ENCODE measurements around the gene MEI4. TPM values are rescaled to one million over a fixed set of nuclear protein-coding genes. Genes with fewer than 3 reads are reported as not detected.

Gene MEI4
- total RNA-seq, 4 donors from 2014 or later: 0.67 to 5.8 (median 3.8) TPM

DNA sequence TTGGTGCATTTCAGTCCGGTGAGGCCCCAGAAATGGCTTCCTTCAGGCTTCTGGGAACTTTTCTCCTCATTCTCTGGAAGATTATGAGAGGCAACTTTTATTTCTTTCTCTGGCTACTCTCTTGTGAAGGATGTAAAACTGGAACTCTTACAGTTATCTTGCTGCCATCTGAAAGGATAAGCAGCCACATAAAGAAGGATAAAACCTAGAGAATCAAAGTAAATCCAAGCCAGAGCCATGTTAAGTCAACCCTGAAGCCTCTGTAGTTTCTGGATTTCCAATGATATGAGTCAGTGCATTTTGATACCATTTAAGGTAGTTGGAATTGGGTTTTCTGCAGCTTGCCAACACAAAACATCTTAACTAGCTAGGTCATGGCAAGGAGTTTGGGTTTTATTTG is 123.6 kb downstream of the MEI4 start:
- 76 to 97% methylated on average over 1 of the region's 1 CpG for WGBS, 2 donors
- no peak overlapping the region for H3K27ac ChIP-seq
- TF ChIP-seq, protein P1, sequence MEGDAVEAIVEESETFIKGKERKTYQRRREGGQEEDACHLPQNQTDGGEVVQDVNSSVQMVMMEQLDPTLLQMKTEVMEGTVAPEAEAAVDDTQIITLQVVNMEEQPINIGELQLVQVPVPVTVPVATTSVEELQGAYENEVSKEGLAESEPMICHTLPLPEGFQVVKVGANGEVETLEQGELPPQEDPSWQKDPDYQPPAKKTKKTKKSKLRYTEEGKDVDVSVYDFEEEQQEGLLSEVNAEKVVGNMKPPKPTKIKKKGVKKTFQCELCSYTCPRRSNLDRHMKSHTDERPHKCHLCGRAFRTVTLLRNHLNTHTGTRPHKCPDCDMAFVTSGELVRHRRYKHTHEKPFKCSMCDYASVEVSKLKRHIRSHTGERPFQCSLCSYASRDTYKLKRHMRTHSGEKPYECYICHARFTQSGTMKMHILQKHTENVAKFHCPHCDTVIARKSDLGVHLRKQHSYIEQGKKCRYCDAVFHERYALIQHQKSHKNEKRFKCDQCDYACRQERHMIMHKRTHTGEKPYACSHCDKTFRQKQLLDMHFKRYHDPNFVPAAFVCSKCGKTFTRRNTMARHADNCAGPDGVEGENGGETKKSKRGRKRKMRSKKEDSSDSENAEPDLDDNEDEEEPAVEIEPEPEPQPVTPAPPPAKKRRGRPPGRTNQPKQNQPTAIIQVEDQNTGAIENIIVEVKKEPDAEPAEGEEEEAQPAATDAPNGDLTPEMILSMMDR (IDR thresholded peaks at IDR 0.05): no peak
- TF ChIP-seq POLR2A (IDR thresholded peaks at IDR 0.05): no peak
- H3K27me3 ChIP-seq: no peaks in the 10 kb centered on the region
- intact Hi-C loops (cut with DNase I): no loop called here
- no peaks in the 10 kb centered on the region for H3K9me3 ChIP-seq
- H3K4me1 ChIP-seq: no peaks in the 10 kb centered on the region
- DNase-seq: no peak
- H3K4me3 ChIP-seq (replicated peaks in 1 of 3): no peak overlapping the region
- H3K36me3 ChIP-seq: no peaks in the 10 kb centered on the region

DNA sequence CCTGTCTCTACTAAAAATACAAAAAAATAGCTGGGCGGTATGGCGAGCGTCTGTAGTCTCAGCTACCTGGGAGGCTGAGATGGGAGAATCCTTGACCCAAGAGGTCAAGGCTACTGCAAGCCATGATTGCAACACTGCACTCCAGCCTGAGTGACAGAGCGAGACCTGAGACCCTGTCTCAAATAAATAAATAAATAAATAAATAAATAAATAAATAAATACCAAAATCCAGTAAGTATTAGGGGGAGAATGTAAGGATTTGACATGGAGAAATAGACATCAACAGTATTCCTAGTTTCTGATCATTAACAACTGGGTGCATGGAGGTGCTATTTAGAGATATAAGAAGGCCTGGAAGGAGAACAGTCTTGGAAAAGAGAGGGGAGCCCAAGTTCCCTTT is 125.7 kb downstream of the MEI4 start:
- DNase-seq: no peak
- no peaks in the 10 kb centered on the region for H3K9me3 ChIP-seq
- H3K27ac ChIP-seq: no peak overlapping the region
- intact Hi-C loops (cut with DNase I): no loop called here
- no peak overlapping the region for H3K4me3 ChIP-seq (replicated peaks in 1 of 3)
- H3K27me3 ChIP-seq: no peaks in the 10 kb centered on the region
- H3K36me3 ChIP-seq: no peaks in the 10 kb centered on the region
- WGBS, 2 donors: 91 to 97% methylated on average over 4 of the region's 4 CpGs
- TF ChIP-seq POLR2A (IDR thresholded peaks at IDR 0.05): no peak
- TF ChIP-seq, protein P1 (IDR thresholded peaks at IDR 0.05): no peak
- no peaks in the 10 kb centered on the region for H3K4me1 ChIP-seq

DNA sequence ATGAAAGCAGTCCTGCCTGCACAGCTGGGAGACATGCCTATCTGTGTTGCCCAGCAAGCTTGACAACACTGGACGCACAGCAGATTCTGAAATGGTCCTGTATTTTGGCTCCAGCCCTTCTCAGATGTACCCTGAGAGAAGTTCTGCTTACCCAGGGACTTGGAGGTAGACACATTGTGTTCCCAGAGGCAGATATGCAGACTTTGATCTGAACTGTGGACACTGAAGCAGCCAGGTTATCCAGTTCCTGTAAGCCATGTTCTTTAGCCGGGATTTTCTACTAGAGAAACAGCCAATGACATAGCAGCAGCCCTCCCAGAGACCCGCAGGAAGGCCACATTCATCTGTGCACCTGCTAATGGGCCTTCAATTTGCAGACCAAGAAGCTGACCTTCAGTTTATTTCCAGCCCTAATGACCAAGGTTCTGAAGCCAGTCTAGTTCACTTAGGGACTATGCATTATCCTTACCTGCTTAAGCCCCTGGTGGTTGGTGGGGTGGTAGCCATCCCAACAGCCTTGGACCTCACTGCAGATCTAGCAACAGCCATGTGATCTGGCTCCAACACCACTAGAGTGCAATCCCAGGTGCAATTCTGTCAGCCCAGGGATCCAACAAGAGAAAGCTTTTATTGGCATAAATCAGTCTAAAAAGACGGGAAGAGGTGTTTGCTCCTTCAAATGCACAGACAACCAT is 134.2 kb downstream of the MEI4 start:
- Histone ChIP-seq H3K36me3 (no peaks in the 10 kb centered on the region), H3K27me3 (no peaks in the 10 kb centered on the region), H3K27ac (no peak overlapping the region), H3K9me3 (no peaks in the 10 kb centered on the region), H3K4me3 (replicated peaks in 1 of 3) (no peak overlapping the region), H3K4me1 (no peaks in the 10 kb centered on the region)
- TF ChIP-seq POLR2A (IDR thresholded peaks at IDR 0.05): no peak
- TF ChIP-seq, protein P1 (IDR thresholded peaks at IDR 0.05): no peak
- WGBS, 2 donors: 76 to 90% methylated on average over 4 of the region's 4 CpGs
- DNase-seq: no peak
- intact Hi-C loops (cut with DNase I): no loop called here

DNA sequence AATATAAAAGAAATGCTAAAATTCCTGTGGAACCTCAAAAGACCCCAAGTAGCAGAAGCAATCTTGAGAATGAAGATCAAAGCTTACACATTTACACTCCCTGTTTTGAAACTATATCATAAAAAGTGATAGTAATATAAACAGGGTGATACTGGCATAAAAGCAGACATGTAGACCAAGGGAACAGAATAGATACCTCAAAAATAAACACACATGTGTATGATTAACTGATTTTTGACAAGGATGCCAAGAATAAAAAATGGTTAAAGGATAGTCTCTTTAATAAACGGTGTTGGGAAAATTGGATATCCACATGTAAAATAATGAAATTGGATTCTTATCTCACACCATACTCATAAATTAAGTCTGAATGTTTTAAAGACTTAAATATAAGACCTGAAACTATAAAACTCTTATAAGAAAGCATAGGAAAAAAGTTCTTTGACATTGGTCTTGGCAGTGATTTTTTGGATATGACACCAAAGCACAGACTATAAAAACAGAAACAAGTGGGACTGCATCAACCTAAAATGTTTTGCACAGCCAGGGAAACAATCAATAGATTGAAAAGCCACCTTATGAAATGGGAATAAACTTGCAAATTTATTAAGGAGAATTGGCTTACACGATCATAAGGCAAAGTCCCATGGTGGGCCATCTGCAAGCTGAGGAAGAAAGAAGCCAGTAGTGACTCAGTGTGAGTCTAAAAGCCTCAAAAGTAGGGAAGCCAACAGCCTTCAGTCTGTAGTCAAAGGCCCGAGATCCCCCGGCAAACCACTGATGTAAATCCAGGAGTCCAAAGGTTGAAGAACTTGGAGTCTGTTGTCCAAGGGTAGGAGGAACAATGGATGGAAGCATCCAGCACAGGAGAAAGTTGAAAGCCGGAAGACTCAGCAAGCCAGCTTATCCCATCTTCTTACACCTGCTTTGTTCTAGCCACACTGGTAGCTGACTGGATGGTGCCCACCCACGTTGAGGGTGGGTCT is 144.3 kb downstream of the MEI4 start:
- 87 to 89% methylated on average over 6 of the region's 6 CpGs for WGBS, 2 donors
- Histone ChIP-seq H3K36me3 (no peaks in the 10 kb centered on the region), H3K4me1 (no peaks in the 10 kb centered on the region), H3K4me3 (replicated peaks in 1 of 3) (no peak overlapping the region), H3K9me3 (no peaks in the 10 kb centered on the region), H3K27me3 (no peaks in the 10 kb centered on the region), H3K27ac (no peak overlapping the region)
- intact Hi-C loops (cut with DNase I): no loop called here
- DNase-seq: no peak
- no peak for TF ChIP-seq POLR2A (IDR thresholded peaks at IDR 0.05)
- TF ChIP-seq, protein P1 (IDR thresholded peaks at IDR 0.05): no peak

DNA sequence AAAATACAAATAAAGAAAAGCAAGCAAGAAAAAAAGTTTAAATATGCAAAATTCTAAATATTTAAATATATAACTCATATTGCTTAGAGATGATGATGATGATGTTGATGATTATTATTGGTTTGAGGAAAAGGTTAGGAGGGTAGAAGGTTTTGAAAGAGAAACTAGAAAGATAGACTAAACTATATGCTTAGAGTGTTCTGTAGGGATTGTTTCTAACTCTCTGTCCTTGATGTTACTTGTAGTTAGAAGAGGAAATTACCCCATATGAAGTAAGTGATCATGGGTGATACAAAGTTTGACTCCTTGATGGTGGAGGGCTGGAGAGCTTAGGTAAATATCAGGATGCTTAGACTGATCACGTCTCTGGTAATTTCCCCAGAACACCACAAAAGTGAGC is 159.5 kb downstream of the MEI4 start:
- H3K9me3 ChIP-seq: no peaks in the 10 kb centered on the region
- WGBS, 2 donors: 42 to 69% methylated on average over 1 of the region's 1 CpG
- no peaks in the 10 kb centered on the region for H3K4me1 ChIP-seq
- H3K27me3 ChIP-seq: no peaks in the 10 kb centered on the region
- no peak for DNase-seq
- no peaks in the 10 kb centered on the region for H3K36me3 ChIP-seq
- no peak overlapping the region for H3K27ac ChIP-seq
- intact Hi-C loops (cut with DNase I): no loop called here
- no peak overlapping the region for H3K4me3 ChIP-seq (replicated peaks in 1 of 3)
- no peak for TF ChIP-seq POLR2A (IDR thresholded peaks at IDR 0.05)
- TF ChIP-seq, protein P1 (IDR thresholded peaks at IDR 0.05): no peak

All from thyroid gland (tissue), 4 donors.